Measurements from ENCODE around the gene OR2T29.
"Not testable (repeated sequence)": the region's sequence is repeated elsewhere in the genome, so short reads cannot be mapped to it uniquely, and the experiment has no call there.

The OR2T29 gene

GRCh38 chr1:248562672-248563071 is at the start of gene OR2T29:
Gene OR2T29, minus strand, starts transcription at chr1:248562772. Its CDS starts 3,281 bp downstream, at chr1:248559491.
- not testable (repeated sequence) for DNase-seq (ENCODE audit: low spot score)

GRCh38 chr1:248611883-248612414 is 49.4 kb upstream of the OR2T29 start:
- no peak for DNase-seq (ENCODE audit: low spot score)

DNA sequence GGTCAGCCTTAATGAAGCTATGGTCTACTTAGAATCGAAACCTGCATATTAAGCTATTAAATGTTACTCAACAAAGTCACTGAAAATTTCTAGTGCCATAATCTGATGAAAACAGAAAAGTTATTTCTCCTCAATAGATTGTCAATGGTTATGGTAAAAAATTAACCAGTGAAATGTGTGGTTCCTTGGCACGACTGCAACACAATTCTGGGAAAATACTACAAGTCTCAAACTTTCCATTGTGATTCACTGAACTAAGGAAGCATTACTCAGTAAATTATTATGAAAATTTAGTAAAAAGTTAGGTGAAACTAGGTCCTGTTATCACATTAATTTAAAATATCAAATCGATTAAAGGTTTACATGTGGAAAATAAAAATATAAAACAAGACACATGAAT is 47.7 kb upstream of the OR2T29 start:
- DNase-seq (ENCODE audit: low spot score), result no peak

DNA sequence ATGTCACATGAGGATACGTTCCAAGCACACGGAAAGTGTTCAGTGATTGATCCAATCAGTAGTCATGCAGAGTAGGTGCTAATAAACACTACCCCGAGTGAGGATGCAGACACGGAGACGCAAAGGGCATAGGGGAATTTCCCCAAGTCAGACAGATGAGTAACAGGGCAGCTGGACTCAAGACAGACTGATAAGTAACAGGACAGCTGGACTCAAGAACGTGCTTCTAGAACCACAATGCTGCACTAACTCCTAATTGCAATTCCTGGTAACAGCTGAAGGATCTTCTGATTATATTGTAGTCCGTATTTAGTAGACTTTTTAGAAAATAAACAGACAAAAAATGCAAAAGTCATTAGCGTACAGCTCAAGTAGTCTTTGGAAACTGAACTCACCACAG is 36.8 kb upstream of the OR2T29 start:
- no peak for DNase-seq (ENCODE audit: low spot score)

DNA sequence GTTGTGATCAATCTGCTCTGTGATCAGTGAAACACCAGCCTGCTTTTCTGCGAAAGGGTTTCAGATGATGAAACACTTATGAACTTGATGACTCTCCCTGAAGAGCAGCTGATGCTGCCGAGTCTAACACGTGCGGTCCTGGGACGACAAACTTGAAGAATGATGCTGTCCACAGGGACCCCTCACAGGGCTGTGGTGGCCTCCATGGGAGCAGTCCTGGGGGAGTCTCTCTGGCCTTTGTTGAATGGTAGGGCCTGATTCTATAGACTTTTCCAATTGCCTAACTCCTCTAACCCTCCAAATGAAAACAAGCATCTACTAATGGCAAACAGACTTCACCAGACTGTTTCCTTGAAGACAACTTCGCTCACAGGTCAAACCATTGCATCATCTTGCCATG is 35.0 kb upstream of the OR2T29 start, which contains the start of gene OR2T10:
TSS of gene OR2T10 (minus strand) at position 112 of the 400 bp plus-strand sequence. CDS start 3,932 bp downstream, outside the sequence.
- no peak for DNase-seq (ENCODE audit: low spot score)

GRCh38 chr1:248596615-248597014 is 34.0 kb upstream of the OR2T29 start:
- DNase-seq (ENCODE audit: low spot score), result no peak

- no peak for DNase-seq (ENCODE audit: low spot score)
These were observed 30.7 kb upstream of the OR2T29 start for GRCh38 chr1:248593226-248593625.

- no peak for DNase-seq (ENCODE audit: low spot score)
These were observed 30.1 kb upstream of the OR2T29 start for GRCh38 chr1:248592655-248593054.

DNA sequence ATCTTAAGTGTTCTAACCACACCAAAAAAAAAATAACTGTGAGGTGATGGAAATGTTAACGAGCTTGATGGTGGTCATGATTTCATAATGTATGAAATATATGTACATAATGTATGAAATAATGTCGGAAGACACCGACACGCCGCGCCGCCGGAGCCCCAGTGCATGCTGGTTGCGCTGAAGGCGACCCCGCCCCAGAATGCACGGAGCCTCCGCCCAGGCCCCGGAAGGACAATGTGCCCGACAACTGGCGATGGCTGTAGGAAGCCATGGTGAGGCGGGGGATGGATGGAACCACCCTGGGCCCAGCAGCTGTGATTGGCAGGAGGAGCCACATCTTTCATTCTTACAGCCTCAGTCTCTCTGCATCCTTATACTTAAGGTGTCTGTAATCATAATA is 27.5 kb upstream of the OR2T29 start:
- no peak for DNase-seq (ENCODE audit: low spot score)

GRCh38 chr1:248589334-248589733 is 26.8 kb upstream of the OR2T29 start:
- DNase-seq (ENCODE audit: low spot score), result no peak

DNA sequence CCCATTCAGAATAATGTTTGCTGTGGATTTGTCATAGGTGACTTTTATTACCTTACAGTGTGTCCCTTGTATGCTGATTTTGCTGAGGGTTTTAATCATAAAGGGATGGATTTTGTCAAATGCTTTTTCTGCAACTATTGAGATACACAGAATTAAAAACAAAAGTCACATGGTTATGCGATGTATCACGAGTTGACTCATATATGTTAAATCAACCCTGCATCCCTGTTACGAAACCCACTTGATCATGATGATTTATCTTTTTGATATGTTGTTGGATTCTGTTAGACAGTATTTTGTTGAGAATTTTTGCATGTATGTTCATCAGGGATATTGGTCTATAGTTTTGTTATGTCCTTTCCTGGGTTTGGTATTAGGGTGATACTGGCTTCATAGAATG is 22.7 kb upstream of the OR2T29 start:
- DNase-seq (ENCODE audit: low spot score), result no peak

DNA sequence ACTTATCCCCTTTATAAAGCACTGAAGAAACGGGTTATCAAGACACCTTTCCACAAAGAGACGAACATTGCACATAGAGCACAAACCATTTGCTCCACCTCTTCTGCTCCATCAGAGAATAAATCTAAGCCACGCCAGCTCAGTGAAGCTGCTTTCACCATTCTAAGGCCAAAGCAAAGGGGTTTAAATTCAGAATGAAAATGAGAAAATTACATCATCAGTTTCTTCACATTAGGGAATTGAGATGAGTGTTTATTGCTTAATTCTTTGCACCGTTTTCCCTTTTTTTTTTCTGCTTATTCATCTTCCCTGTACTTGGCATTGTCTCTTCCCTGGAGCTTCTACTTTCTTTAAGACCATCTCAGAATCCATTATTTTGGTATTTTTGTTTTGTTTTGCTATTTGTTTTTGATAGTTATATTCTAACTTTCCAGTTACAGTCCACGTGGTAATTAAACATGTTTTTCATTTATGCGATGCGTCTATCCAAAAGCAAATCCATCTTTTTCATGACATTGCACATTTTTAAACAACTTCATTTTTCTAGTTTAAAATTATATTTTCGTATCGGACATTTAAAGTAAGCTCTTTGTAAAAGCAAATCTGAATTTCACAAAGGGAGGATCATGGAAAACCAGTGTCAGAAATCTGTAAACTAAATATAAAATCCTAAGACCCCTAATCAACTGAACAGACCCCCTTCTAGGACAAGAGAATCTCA is 13.8 kb upstream of the OR2T29 start:
- DNase-seq (ENCODE audit: low spot score), result no peak

GRCh38 chr1:248574657-248575056 is 12.1 kb upstream of the OR2T29 start, which contains the start of gene OR2T34:
Gene OR2T34, minus strand, starts transcription at chr1:248574757. Its CDS starts 0 bp downstream, at chr1:248574757.
- not testable (repeated sequence) for DNase-seq (ENCODE audit: low spot score)

DNA sequence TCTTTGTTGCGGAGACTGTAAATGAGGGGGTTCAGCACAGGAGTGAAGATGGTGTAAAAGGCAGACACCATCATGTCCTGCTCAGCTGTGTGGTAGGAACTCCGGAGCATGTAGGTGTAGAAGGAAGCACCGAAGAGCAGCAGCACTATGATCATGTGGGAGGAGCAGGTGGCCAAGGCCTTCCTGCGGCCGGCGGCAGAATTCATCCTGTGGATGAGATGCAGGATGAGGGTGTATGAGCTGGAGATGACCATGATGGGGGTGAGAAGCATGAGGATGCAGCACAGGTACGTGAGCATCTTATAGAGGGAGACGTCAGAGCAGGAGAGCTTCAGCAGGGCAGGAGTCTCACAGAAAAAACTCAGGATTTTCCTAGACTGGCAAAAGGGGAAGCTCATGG is 11.3 kb upstream of the OR2T29 start:
- DNase-seq (ENCODE audit: low spot score), result not testable (repeated sequence)

DNA sequence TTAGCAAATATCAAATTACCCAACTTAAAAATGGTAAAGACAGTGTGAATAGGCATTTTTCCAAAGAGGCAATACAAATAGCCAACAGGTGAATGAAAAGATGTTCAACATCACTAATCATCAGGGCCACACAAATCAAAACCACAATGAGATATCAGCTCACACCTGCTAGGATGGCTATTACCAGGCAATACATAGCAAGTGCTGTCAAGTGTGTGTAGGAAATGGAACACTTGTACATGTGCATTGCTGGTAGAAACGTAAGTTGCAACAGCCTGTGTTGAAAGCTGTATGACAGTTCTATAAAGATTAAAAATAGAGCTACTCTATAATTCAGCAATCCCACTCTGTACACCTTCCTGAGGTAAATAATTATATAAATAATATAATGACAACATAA is 9.5 kb upstream of the OR2T29 start:
- not testable (repeated sequence) for DNase-seq (ENCODE audit: low spot score)

DNA sequence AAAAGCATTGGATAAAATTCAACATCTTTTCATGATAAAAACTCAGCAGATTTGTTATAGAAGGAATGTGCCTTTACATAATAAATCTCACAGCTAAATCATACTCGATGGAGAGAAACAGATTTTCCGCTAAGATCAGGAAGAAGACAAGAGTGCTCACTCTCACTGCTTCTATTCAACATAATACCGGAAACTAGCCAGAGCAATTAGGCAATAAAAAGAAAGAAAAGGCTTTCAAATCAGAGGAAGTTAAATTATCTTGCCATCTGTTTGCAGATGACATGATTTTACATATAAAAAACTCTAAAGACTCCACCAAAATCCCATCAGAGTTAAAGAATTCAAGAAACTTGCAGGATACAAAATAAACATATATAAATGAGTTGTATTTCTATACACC is 8.2 kb upstream of the OR2T29 start:
- not testable (repeated sequence) for DNase-seq (ENCODE audit: low spot score)

- not testable (repeated sequence) for DNase-seq (ENCODE audit: low spot score)
These were observed 6.5 kb upstream of the OR2T29 start for GRCh38 chr1:248569049-248569448.

DNA sequence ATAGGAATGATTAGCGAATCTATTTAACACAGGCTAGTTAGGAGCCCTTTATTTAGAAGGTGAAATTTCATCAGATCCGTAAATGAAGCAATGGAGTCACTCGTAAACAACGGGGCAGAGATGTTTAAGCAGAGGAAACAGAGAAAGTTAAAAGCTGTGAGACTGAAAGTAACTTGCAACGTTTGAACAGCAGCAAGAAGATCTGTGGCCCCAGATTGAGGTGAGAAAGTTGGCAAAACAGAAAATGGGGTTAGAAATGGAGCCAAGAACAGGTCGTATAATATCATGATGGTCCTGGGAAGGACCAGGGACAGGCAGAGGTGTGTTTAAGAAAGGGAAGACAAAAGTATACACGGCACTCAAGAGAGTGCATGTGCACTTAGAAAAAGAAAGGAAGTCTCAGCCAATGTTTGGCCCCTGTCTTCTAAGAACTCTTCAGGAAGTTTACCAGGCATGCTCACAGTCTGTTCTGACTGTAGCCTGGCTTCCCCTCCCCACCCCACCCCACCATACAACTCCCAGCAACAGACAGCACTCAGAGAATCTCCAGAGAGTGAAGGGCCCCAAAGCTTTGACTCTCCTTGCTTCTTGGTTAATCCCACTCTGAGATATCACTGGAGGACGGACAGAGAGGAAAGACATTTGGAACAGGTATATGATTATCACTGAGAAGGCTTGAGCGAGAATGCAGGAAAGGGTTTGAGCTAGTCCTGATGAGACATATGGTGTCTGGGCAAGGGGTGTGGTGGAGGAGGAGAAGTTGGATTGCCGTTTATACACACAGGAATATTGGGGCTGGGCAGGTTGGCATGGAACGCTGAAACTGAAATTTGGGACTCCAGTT is 3.2 kb upstream of the OR2T29 start:
- DNase-seq (ENCODE audit: low spot score), result not testable (repeated sequence)

DNA sequence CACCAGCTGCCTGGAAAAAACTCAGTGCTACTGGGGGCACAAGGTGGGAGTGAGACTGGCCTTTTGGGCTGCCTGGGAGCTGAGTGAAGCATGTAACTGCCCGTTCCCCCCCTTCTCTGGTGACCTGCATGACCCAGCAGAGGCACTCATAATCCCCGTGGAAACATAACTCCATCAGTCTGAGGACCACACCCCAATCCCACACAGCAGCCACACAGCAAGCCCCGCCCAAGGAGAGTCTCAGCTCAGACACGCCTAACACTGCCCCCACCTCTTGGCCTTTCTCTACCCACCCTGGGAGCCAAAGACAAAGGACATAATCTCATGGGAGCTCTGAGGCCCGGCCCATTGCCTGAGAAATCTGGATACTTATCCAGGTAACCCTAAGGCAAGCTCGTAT is 11.5 kb downstream of the OR2T29 start:
- DNase-seq (ENCODE audit: low spot score), result not testable (repeated sequence)

GRCh38 chr1:248547383-248547782 is 15.2 kb downstream of the OR2T29 start:
- DNase-seq (ENCODE audit: low spot score), result not testable (repeated sequence)

DNA sequence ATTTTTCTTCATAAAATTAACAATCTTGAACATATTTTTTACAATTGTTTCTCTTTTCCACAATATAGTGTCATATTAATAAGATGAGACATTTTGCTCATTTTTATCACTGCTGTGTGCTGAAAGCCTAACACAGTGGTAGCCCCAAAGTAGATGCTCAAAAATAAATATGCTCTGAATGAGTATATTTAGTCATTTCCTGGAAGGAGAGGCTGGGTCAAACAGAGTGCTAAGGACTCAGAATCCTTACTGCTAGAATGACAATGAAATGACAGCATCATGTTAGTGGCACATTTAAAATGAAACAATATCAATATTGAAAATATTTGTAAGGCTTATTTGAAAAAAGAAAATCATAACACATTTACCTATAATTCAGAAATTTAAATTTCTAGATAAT is 25.1 kb downstream of the OR2T29 start:
- DNase-seq (ENCODE audit: low spot score), result not testable (repeated sequence)

- no peak for DNase-seq (ENCODE audit: low spot score)
These were observed 40.7 kb downstream of the OR2T29 start for GRCh38 chr1:248521856-248522255.

- not testable (repeated sequence) for DNase-seq (ENCODE audit: low spot score)
These were observed 52.4 kb downstream of the OR2T29 start for GRCh38 chr1:248510217-248510616.
